HuH-7 (cell line): Measurements from ENCODE around the gene MAPKAP1.
A peak's percentile ranks its signal among the peaks of the same experiment; 100 is the strongest.

Experiments used
- DNase-seq: peaks from one replicate; pipeline ENCODE4 v3.0.0; 2011; ENCODE audit warnings: low spot score

MAPKAP1 gene

DNA sequence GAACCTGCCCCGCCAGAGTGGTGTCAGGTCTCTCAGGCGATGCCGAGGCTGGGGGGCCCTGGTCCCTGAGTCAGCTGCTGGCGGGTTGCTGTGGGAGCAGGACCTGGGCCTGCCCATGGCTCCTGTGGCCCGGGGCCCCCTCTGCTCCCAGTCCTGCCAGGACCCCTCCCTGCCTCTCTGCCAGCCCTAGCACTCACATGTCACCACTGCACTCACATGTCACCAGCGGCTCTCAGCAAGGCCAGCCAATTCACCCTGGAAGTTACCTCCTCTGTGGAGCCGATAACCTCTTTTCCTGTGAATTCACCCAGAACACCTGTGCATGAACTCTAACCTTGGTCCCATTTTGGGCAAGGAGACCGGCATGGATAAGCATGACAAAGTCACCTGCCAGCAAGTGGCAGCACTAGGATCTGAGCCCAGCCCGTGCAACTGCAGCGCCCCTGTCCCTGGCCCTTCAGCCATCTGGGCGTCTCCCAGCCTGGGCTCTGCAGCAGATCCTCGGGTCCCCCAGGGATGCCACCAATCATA, 275.2 kb downstream of the MAPKAP1 start:
- no peak for DNase-seq

DNA sequence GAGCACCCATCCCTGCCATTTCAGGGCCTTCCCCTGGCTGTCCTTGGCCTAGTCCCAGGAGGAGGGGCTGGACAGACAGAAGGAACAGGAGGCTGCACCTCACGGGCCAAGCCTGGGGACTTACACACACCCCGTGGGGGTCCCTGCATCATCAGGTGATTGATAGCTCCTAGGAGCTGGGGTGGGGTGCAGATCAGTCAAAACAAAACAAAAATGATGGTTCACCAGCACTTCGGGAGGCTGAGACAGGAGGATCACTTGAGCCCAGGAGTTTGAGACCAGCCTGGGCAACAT, 276.0 kb downstream of the MAPKAP1 start:
- no peak for DNase-seq

DNA sequence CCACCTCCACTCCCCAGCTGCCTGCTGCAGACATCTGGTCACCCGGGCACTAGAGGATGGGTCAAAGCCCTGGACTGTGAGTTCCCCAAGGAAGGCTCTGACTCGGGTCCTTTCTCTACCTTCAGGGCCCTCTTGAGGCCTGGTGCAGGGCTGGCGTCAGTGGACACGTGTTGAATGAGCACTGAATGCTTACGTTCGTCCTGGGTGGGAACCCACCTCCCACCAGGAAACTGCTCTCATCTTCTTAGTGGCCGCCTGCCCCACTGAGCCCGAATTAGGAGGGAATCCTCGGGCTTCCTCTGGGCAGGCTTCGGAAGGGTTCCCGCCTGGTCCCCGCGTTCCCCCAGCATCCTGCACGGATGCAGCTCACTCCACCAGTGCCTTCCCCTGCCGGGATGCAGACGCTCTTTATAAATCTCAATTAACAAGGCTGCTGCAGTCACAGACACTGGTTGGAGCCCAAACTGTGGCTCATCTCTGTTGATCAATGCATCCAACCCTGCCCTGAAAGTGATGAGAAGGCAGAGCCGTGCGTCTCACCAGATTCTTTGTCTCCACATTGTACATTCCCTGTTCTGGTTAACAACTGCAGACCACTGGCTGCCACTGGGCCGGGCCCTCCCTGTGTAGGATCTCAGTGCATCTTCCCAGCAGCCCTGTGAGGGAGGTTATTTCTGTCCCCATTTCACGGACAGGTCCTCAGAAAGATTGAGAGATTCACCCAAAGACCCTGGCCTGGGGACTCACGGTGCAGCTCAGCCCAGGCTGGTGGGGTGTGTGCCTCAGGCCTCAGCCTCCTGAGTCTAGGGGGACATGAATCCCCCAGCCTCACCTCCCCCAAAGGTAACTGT, 276.6 kb downstream of the MAPKAP1 start:
- DNase-seq, result no peak

DNA sequence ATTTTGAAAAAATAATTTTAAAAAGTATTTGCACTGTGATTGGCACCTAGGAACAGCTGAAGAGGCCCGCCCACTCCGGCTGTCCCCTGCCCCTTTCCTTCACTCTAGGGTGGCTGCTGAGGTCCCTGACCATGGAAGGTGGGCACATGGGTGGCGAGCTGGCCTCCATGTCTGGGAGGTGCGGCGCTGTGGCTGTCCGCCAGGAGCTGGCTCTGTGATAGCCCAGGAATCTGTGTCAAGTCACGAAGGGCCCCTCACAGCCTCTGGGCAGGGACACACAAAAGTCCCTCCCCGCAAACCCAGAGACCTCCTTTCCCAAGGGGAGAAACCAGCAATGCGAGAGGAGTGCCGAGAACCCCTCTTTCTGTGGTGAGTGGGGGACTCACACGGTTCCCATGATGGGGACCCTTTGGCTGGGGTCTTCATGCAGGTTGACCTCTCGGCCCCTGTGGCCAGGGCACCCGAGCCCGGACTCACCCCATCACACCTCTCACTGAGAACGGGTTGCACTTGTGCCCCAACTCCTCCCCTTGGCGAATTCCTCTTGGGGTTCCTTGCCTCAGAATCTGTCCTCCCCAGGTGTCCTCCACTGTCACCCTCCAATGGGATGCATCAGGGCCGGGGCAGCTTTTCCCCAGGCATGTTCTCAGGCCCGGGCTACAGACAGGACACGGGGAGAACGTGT, 277.4 kb downstream of the MAPKAP1 start:
- no peak for DNase-seq

DNA sequence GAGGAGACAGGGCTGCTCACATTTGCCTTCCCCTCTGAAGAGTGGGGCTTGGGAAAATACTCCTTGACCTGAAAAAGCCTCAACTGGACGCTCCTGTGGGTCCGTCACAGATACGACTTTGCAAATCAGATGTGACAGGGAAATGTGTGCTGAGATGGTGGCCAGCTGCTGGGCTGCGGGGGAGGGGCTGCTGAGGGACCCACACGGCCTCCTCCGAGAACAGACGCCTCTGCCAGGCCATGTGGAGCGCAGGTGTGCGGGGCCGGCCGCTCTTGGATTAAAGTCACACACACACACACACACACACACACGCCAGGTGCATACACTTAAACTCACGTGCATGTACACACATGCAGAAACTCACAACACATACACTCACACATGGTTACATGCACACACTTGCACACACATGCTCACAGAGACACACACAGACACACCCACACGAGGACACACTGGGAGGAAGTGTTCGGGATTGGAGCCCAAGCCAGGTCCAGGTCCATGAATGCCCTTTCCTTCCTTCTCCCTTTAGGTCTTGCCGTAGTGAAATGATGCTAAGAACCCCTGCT, 278.0 kb downstream of the MAPKAP1 start:
- no peak for DNase-seq

DNA sequence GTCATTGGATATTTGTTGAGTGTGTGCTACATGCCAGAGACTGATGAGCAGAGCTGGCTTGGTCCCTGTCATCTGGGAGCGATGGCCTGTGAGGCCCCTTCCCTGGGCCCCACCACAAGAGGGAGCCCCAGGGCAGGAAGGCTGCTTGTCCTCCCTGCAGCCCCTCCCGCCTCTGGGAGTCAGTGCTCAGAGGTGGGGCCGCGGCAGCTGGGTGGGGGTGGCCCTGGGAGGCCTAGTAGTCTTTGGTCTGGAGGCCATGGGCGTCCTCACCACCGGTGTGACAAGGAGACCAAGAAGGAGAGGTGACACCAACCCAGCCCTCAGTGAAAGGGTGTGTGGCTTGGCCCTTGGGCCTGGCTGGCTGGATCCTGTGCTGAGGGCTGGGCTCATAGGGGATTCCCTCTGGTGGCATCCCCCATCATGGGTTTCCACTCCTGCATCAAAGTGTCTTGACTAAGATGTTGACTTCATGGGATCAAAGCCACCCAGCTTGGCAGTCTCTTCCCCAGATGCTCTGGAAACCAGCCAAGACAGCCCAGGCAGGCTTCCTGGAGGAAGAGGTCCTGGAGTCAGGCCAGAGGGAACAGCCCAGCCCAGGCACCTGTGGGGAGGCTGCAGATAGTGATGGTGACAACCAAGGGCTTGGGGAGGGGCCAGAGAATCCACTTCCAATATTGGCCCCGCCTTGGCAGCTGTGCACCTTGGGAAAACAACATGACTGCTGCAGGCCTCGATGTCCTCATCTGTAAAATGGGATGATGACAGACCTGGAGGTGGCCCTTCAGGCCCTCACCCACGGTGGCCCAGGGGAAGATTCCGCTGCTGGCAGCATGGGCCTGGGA, 278.7 kb downstream of the MAPKAP1 start:
- DNase-seq, result peak; percentile 69

DNA sequence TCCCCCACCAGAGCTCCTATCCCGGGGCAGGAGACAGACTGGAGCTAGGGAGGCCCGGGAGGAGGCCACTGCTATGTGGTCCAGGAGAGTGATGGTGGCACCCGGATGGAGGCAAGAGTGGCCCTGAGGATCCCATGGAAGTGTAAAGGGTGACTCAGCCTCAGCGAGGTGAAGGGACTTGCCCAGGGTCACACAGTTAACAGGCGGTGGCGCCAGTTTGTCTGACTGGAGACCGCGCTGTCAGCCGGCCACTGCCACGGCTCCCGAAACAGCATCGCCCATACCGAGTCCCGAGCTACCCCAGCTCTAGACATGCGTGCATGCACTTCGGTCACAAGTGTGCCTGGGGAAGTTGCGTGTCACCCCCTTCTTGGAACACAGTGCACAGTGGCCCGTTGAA, 279.5 kb downstream of the MAPKAP1 start:
- DNase-seq, result no peak

DNA sequence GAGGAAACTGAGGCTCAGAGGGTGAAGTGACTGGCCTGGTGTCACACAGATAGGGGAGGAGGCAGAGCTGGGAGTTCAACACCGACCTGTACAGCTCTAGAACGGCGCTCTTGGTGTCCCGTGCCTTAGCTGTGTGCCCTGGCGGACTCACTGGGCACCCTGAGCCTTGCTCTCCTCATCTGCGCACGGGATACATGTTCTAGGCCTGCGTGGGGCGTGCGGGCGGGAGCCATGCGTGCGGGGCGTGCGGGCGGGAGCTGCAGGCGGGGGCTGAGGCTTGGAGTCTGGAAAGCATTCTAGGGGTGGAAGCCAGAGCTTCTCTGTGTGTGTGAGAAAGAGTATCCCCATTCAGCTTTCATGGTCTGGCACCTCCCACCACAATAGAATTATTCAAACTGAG, 280.1 kb downstream of the MAPKAP1 start:
- DNase-seq, result no peak

DNA sequence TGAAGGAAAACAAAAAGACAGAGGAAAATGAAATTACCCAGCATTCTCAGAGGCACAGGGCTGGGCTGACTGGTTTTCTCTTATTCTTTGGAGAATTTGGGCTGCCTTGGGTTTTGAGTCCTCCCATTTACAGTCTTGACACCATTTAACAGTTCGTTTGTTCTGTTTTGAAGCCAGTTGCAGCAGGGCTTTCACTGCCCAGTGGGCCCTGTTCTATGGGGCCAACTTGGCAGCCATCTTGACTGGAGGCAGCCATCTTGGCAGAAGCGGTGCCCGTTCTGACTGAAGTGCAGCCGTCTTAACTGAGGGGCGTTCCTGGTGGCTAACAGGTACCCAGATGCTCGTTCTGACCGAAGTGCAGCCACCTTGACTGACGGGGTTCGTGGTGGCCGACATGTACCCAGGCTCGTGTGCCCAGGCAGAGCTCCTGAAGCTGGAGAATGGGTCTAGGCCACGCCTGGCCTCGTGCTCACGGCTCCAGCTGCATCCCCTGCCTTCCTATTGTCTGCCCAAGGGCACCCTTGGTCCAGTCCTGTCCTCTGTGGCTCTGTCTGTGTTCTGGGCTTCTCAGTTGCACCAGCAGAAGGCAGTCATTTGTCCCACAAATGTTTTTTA, 281.0 kb downstream of the MAPKAP1 start:
- no peak for DNase-seq

DNA sequence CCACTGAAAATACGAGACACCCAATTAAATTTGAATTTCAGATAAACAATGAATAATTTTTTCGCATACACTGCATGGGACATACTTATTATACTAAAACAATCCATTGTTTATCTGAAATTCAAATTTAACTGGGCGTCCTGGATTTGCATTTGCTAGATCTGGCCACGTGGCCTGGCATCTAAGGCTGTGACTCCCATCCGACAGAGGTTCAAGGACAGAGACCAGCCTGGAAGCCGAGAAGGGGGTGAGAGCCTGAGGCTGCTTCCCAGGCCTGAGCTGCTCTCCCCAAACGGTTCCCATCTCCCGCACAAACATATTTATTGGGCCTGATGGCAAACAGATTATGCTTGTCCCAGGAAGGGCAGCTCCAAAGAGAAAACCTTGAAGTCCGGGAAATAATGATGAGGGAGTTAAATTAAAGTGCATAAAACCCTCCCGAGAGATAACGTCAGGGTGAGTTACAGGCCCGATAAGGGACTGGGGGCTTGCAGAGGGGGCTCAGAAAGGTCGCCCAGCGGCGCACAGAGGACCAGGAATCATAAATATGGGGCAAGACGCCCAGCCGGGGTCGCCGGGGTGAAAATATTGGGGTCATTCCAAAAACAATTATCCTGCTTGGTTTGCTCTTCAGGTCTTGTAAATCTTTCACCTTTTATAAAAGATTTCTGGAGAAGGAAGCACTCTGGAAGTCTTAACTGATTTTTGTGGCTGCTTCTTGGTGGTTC, 281.7 kb downstream of the MAPKAP1 start:
- no peak for DNase-seq

DNA sequence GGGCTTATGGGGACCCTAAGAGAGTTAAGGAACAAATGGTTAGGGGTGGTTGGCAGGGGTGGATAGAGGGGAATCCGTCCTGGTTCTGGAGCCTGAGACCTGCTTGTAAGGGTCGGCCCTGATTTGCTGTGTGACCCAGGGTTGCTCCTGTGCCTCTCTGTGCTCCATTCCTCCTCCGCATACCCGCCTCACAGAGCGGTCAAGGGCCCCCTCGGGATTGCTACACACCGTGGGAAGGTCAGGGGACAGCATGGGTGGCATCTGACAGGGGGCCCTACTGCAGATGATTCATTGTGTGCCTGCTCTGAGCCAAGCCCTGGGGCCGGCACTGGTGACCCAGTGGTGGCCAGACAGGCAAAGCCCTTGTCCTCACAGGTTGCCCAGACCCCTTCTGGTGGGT, 283.0 kb downstream of the MAPKAP1 start:
- no peak for DNase-seq

DNA sequence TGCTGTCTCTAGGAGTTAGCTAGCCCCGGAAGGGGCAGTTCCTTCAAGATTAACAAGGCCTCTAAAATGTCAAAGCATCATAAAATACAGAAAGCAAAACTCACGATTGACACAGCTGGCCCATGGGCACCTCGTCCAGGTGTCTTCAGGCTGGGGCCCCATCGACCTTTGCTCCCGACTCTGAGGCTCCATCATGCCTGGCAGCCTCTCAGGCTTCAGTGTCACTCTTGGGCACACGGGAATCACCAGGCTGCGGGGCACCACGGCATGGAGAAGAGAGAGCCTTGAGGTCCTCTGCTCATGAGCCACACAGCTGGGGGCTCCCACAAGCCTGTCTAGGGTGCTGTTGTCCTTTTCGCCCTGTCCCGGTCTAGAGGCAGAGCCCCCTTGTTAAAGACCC, 284.2 kb downstream of the MAPKAP1 start:
- DNase-seq, result no peak

DNA sequence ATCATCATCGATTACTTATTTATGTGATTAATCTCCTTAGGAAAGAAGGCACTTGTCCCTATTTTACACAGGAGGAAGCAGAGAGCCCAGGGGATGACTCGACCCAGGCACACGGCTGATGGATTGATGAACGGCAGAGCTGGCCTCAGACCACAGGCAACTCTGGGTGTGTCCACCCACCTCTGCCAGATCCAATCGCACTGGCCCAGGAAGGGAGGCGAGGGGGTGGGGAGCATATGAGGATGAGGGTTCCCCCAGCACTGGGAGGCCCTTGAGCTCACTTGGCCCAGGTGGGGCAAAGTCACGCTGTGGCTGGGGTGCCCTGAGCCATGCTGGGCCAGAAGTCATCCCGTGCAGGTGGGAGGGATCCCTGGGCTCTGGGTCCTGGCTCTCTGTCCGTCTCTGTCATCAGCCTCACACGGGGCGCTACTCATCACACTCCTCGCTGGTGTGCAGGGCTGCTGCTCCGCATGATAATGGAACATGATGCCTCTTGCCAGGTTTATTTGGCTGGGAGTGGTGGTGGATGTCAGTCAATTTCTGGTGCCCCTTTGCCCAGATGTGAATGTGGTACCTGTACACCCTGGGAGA, 285.3 kb downstream of the MAPKAP1 start:
- DNase-seq, result no peak

DNA sequence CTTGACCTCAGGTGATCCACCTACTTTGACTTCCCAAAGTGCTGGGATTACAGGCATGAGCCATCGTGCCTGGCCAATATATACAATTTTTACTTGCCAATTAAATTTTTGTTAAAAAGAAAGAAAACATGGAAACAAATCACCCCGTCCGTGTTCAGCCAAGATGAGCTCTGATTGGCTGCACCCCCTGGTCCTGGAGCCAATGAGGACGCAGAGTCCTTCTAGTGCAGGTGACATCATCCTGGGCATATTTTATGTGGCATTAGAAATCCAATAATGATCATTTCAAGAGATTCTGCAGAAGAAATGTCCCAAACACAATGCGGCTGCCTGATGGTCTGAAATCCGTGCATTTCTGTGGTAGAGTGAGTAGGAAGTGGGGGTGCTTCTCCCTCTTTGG, 285.8 kb downstream of the MAPKAP1 start:
- no peak for DNase-seq

DNA sequence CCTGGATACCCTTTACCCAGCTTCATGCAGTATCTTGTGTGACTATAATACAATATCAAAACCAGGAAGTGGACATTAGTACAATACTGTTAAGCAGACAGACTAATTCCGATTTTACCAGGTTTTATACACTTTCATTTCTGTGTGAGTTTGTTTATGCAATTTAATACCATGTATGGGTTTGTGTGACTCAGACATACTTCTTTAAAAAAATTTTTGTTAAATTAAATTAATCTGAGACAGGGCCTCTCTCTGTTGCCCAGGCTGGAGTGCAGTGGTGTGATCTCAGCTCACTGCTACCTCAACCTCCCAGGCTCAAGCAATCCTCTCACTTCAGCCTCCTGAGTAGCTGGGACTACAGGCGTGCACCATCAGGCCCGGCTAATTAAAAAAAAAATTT, 288.6 kb downstream of the MAPKAP1 start:
- DNase-seq, result no peak

DNA sequence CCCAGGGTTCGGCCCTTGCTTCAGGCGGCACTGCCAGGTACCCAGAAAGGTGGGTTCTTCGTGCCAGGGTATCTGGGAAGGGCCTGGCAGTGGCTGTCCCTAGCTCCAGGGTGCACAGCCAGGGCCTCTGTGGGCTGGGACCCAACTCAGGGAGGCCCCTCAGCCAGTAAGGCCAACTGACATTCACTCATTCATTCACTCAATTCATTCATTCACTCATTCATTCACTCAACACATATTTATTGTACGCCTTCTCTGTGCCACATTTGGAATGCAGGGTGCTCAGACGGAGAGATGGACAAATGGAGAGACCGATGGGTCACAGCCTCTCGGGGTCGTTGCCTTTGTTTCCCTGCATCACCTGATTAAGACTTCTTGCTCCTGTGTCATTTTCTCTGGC, 290.5 kb downstream of the MAPKAP1 start:
- no peak for DNase-seq

DNA sequence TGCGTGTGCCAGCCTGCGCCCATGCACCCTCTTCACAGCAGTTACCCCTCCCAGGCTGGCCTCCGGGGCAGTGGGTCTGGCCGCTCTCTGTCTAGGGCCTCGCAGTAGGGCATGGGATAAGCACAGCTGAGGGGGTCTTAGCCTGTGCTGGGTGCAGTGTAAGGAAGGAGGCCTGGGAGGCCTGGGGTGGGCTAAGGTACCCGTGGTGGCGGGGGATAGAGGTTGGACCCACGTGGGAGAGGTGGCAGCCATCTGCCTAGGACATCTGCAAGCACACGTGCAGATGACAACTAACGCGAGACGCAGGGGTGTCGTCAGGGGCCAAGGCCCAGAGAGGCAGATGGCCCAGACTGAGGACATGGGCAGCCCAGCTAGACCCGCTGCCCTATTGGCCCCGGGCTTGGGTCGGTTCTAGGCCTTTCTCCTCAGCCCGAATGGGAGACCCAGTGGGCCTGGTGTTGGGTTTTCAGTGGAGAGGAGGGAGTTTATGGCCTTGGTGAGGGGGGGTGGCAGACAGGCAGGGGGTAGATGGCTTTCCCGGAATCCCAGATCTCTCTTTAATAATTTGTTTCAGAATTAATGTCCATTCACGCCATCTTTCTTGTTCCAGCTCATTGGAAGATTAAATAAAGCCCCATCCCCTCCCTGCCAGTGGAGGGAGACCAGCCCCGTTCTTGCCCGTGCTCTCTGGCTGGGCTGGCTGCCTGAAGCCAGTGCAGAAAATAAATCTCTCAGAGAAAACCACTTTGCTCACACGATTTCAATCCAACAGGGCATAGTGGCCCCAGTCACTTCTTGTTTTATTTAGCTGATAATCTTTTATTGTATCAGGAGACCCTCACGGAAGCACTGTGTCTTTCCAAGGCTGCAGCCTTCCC, 291.2 kb downstream of the MAPKAP1 start:
- no peak for DNase-seq

DNA sequence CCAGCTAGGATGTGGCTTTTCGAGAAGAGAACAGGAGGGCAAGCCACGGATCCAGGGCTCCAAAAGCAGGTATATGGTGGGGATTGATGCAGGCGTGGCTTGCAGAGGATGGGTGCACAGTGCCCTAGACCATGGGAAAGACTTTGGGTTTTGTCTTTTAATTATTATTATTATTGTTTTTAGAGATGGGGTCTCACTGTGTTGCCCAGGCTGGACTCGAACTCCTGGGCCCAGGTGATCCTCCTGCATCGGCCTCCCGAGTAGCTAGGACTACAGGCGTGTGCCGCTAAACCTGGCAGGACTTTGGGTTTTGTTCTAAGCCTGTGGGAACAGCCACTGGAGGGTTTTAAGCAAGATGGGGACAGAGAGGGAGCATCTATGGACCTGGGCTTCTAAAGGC, 293.4 kb downstream of the MAPKAP1 start:
- no peak for DNase-seq

DNA sequence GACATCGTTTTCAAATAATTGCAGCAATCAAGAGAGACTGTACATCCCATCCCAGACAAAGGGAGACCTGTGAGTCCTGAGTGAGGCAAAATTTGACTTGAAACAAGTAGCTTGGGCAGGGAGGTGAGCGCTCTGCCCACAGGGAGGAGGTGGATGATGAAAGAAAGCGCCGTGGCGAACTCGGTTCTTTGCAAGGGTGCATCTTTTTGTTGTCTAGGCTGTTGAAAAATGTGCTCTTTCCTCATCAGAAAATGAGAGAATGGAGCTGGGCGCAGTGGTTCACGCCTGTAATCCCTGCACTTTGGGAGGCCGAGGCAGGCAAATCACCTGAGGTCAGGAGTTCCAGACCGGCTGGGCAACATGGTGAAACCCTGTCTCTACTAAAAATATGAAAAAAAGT, 294.8 kb downstream of the MAPKAP1 start:
- DNase-seq, result no peak
